Activated CD8-positive, alpha-beta memory T cell treated with anti-CD3 and anti-CD28 coated beads, Interleukin-2, amount 50 U/mL, for 4 hours (primary cell): Measurements from ENCODE around the gene PHETA2.
"Not testable (repeated sequence)": the region's sequence is repeated elsewhere in the genome, so short reads cannot be mapped to it uniquely, and the experiment has no call there.

Experiments
- DNase-seq: peaks from one replicate; pipeline ENCODE4 v3.0.0-alpha.2; 2020

Gene PHETA2

DNA sequence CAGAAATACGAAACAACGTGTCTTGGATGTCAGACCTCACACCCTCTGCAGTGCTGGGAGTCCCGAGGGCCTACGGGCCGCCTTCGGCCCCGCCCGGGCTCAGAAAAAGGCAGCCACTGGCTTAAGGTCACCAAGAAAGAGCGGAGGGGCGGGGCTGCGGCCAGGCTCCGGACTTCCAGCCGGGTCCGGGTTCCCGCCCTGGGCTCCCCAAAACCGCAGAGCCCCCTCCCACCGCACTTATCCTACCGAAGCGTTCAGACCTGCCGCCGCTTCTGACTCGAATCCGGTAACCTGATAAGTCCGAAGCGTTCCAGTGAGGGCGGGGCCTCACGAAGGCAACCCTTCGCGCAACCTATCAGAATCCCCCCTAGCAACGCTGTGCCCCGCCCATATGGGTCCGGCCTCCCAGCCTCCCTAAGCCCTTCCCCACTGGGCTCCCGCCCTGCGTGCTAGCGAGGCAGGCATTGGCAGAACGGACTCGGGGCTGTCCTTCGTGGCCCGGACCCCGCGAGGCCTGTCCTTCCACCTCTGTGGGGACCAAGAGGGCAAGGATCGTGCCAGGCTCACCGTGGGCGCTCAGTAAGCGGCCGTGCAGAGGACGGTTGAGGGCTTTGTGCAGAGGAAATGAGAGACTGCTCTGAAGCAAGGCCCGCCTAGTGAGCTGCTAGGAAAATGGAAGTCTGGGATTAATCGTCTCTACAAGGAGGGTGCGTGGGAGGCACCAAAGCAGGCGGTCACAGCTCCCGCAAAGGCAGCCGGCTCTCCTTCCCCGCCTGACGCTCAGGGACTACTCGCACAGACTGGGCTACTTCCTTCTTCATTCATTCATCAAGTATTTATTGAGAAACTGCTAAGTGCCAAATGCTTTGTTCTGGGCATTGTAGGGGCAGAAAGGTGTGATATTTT lies 3.3 kb upstream of the PHETA2 start, which contains the start of gene NAGA:
TSS of gene NAGA (minus strand) at position 296 of the 906 bp plus-strand sequence. CDS start 515 bp downstream, outside the sequence.
- DNase-seq, result peak; percentile 82

DNA sequence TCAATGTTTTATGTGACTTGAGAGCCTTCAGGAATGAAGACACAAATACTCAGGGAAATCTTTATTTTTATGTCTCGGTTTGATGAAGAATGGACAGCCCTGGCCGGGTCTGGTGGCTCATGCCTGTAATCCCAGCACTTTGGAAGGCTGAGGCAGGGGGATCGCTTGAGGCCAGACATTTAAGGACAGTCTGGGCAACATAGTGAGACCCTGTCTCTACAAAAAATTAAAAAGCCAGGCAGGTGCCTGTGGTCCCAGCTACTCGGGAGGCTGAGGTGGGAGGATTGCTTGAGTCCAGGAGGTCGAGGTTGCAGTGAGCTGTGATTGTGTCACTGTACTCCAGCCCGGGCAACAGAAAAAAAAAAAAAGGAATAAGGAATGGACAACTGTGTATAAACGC lies 2.5 kb upstream of the PHETA2 start:
- DNase-seq, result not testable (repeated sequence)

DNA sequence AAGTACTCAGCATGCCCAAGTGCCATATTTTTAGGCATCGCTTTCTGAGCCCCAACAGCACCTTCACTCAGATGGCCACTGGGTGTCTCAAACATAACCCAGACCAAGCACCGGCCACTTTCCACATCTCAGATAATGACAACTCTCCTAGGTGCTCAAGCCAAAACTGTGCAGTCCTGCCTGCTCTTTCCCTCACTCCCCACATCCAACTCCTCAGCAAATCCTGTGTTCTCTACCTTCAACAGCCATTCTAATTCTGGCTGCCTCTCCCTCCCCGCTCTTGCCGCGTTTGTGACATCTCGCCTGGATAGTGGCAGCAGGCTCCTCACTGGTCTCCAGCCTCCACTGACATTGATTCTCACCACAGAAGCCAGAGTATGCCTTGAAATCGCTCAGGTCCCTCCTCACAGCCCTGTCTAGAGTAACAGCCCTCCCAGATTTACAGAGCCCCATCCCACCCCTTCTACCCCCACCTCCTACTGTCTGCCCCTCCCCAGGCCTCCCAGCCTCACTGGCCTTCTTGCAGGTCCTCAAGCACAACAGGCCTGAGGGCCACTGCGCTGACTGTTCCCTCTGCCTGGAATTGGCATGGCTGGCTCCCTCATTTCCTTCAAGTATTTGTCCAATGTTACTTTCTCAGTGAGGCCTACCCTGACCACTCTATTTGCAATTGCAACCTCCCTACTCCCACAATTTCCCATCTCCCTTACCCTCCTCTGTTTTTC lies 1.3 kb upstream of the PHETA2 start:
- no peak for DNase-seq

DNA sequence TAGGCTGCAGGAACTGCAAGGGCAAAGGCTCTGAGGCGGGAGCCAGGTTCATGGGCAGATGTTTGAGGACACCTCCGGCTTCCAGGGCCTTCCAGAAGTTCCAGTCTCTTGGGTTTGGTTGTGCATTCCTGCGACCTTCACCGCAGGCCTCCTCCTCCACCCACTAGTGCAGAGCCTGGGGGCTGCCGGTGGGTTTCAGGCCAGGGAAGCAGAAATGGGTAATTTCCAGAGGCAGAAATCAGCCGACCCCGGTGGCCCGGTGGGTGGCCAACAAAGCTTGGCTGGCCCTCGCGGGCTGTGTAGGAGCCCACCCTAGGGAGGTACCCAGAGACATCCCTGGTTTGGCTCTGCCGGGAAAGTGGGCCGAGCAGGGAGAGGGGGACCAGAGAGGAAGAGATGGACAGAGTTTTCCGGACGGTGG lies 417 bp upstream of the PHETA2 start:
- DNase-seq, result no peak

DNA sequence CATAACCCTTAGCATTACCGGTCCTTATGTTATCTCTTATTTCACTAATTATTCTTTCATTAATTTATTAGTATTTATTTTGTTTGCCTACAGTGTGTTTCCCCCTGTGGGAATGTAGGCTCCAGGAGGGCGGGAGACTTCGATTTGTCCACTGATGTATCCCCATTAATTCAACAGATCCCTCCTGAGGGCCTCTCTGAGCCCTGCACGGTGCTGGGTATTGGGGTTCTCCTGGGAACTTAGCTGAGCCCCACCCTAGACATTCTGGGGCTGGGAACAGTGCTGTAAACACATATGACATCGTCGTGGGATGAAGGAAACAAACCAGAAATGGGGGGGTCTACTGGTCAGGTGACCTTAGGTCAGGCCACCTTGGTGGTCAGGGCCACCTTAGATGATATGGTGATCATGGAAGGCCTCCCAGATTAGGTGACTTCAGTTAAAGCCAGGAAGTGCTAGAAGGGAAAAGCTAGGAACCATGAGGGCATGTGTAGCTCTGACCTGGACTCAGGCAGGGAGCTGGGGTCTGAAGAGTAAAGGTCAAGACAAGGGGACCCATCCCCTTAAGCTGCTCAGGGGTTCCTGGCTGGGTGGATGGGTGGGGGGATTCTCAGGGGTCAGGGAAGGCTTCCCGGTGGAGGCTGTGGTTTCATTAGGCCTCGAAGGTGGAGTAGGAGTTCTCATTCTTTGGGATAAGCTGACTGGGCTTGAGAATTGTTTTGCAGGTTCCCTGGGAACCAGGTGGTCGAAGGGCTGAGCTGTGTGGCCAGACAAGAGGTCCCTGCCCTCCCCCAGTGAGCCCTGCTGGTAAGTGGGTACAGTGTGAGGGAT lies 1.0 kb downstream of the PHETA2 start:
- DNase-seq, result no peak

DNA sequence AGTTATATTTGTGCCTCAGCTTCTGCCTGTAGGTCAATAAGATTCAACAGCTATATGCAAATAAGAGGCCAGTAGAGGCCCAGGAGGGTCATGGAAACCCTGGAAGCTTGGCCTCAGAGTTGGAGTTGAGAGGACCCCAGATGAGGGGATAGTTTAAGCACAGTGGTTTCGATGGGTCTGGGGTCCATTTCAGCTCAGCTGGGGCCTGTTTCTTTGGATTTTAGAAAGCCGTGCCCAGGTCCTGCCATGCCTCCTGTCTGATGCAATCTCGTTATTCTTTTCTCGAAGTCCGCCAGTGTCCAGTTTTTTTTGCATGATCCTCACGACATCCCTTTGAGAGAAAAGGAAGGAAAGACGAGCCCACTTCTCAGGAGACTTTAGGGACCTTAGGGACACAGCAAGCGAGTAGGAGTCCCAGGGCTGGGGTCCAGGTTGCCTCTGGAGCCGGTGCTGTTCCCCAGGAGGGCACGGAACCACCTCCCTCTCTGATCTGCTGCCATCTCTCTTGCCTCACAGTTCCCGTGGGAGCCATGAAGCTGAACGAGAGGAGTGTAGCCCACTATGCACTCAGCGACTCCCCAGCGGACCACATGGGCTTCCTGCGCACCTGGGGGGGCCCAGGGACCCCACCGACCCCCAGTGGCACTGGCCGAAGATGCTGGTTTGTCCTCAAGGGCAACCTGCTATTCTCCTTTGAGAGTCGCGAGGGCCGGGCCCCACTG lies 2.9 kb downstream of the PHETA2 start:
- no peak for DNase-seq

DNA sequence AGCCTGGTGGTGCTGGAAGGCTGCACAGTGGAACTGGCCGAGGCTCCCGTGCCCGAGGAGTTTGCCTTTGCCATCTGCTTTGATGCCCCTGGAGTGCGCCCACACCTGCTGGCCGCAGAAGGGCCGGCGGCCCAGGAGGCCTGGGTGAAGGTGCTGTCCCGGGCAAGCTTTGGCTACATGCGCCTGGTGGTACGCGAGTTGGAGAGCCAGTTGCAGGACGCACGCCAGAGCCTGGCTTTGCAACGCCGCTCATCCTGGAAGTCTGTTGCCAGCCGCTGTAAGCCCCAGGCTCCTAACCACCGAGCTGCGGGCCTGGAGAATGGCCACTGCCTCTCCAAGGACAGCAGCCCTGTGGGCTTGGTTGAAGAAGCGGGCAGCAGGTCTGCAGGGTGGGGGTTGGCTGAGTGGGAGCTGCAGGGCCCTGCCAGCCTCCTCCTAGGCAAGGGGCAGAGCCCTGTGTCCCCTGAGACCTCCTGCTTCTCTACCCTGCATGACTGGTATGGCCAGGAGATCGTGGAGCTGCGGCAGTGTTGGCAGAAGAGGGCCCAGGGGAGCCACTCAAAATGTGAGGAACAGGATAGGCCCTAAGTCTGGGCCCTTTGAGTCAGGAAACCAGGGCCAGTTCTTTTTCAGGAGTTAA lies 3.6 kb downstream of the PHETA2 start:
- DNase-seq, result no peak

DNA sequence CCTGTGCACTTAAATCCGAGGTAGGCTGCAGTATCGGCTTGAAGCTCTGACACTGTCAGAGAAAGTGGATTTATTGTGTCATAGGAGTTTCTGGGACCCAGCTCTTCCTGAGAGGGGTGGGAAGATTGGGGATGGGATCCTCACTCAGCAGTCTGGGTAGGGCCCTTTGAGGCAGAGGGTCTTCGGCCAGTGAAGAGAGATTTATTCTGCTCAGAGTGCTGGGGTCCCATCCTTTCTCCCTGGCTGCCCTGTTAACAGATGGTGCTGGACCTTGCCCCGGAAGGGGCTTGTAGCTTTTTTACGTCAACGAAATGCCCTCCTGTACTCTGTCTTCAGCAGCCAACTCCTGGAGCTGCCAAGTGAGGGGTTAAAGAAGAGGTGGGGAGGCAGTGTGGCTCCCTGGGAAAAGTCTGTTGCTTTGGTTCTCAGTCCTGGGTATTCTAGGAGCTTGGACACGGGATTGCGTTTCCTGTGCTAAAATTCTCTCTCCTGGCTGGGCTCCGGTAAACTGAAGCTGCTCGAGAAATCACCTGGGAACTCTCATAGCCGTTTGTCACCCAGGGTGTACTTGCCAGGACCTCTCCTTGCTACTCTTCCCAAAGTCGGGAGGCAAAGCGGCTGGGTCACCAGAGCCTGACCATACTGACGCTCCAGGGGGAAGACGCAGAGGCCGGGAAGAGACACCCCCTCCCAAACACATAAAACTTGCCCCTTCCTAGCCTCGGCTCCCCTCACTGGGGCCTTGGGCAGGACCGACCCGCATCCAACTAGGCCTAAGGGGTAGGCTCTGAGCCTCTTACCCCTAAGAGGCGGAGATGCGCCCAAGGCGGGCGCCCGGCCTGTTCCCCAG lies 4.6 kb downstream of the PHETA2 start:
- DNase-seq, result peak; percentile 29

DNA sequence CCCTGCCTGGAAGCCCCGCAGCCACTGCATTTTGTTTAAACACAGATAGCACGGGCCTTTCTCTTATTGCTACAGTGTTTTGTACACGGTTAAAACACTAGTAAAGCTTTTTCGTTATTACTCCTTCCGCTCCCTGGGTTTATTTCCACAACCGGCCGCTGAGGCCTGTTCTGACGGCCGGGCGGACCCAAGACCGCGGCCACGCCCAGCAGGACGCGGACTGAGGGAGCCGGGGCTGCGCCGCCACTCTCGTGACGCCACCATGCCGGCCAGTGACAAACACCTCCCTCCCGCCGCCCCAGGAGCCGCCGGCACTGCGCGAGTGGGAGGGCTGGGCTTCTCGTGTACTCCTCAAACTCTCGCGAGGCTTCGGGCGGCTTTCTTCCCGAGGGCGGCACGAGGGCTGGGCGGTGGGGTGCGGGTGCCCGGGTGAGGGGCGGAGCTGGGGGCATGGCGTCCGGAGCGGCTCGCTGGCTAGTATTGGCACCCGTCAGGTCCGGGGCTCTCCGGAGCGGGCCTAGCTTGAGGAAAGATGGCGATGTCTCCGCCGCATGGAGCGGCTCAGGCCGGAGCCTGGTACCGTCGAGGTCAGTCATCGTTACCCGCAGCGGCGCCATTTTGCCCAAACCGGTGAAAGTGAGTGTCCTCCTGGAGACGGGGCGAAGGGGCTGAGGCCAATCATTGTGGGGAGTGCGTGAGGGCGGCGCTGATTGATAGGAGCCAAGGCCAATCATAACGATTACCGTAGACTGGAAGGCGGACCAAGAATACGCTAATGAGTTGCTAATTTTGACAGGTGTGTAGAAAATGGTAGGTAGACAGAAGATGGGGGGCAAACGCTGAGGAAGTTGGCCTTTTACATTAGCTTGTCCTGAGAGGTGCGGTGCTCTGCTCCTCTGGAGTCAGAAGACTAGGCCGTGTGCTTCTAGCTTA lies 5.5 kb downstream of the PHETA2 start, which contains the start of gene SMDT1:
TSS of gene SMDT1 (plus strand) at position 382 of the 933 bp plus-strand sequence. CDS start at position 451, 69 bp downstream.
- peak; percentile 98 for DNase-seq

DNA sequence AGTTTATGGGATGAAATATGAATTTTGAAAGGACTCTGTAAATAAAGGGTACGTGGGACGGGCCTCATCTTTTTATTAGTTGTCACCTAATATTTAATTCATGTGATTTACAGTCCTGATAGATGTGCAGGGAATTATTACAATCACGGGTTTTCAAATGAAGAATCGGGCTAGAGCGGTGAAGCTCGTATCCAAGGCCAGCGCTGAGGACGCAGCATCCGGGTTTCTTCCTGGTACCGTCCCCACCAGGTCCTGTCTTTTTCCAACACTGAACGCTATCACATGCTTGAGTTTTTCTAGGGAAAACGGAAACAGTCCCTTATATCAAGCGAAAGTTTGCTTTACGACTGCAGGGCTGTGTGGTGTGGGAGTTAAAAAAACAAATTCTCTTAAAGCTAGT lies 6.2 kb downstream of the PHETA2 start:
- DNase-seq, result no peak

DNA sequence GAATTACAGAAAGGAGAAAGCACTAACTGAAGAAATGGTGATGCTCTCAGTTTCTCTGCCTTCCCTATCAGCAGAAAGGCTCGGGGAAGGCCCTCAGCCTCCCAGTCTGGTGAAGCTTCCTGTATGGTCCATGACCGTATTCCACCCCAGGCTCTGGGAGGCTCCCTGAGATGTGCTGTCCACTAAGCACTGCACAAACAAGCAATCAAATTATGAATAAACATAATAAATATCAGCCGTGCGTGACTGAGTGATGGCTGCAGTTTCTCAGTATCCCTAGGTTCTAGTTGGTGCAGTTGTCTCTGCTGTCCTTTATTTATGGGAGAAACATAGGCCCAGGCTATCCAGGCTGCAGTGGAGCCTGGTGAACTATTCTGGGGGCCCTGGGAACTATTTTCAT lies 9.1 kb downstream of the PHETA2 start:
- DNase-seq, result no peak

DNA sequence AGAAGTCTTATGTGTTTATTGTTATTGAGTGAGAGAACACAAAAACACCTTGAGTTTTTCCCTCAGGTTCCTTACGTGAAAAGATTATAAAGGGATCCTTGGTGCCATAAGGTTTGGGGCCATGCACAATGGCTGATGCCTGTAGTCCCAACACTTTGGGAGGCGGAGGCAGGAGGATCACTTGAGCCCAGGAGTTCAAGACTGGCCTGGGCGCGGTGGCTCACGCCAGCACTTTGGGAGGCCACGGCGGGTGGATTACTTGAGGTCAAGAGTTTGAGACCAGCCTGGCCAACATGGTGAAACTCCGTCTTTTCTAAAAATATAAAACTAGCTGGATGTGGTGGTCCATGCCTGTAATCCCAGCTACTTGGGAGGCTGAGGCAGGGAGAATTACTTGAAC lies 10.8 kb downstream of the PHETA2 start:
- DNase-seq, result no peak

DNA sequence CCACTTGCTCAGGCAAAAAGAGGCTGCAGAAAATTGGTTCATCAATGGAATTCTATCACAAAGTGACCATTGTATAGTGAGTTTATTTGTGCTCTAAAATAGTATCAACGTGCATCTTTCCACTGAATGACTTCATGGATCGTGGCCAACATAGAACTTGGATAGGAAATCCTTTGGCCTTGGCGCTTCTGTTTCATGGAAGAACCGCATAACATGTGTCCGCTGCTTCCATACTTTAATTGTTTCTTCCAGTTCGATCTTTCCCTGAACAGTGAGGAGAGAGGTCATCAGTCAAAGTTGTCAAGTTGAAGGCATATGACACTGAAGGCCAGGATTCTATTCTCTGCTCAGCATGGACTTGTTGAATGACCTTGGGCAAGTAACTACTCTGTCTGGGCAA lies 12.0 kb downstream of the PHETA2 start:
- no peak for DNase-seq

DNA sequence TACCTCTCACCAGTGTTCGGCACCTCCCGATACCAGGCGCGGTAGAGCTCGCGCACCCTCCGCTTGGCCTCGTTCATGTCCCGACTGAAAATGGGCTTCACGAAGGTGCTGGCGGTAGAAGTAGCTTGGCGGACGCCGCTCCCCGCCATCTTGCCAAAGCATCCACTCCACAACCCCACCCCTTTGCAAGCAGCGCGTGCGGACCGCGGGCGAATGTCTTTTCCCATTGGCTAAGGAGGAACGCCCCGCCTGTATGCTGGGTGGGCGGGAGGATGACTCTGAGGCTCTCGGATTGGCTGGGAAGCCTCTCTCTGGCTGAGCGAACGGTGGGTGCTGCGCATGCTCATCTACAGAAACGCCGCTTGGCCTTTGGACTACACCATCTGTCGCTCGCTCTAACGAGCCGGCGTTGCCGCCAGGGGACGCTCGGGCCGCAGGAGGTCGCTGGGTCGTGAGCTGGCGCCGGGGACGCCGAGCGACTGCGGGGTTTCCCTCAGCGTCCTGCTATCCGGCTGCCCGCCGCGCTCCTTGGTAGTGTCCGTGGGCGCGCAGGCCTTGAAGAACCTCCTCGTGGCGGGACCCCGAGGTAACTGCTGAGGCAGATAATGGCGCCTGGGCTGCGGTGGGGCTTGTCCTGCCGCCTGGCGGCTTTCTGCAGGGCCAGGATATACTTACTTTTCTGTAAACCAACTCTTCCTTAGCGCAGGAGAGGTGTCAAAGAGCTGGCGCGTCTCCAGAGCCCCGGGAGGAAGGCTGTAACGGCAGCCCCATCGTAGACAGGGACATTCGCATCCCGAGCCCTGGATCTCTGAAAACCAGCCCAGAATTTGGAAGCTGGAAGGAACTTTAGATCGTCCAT lies 16.8 kb downstream of the PHETA2 start, which contains the start of gene NDUFA6:
TSS of gene NDUFA6 (minus strand) at position 177 of the 859 bp plus-strand sequence. CDS start at position 149, 28 bp downstream.
- DNase-seq, result peak; percentile 97

DNA sequence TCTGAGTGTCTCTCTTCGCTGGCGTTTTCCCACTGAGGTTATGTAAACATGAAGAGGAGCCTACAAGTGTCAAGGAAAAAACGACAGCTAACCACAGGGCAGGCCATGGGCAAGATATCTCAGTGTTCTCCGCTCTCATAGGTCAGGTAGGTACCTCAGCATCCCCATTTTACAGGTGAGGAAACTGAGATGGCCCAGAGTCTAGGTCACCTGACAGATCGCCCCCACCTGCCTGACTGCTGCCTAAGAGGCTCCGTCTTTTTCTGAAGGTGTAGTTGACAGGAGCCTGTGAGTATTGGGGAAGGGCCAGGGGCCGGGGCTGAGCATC lies 17.4 kb downstream of the PHETA2 start:
- DNase-seq, result no peak

DNA sequence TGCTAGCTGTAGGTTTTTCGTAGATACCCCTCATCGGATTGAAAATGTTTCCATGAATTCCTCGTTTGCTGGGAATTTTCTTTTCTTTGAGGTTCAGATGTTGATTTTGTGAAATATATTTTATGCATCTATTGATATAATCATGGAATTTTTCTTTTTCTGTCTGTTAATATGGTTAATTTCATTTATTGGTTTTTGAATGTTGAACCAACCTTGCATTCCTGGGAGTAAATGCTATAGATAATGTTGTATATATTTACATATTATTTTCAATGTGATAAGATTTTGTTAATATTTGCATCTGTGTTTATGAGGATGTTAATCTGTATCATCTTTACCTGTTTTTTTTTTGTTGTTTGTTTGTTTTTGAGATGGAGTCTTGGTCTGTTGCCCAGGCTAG lies 27.2 kb downstream of the PHETA2 start:
- no peak for DNase-seq

DNA sequence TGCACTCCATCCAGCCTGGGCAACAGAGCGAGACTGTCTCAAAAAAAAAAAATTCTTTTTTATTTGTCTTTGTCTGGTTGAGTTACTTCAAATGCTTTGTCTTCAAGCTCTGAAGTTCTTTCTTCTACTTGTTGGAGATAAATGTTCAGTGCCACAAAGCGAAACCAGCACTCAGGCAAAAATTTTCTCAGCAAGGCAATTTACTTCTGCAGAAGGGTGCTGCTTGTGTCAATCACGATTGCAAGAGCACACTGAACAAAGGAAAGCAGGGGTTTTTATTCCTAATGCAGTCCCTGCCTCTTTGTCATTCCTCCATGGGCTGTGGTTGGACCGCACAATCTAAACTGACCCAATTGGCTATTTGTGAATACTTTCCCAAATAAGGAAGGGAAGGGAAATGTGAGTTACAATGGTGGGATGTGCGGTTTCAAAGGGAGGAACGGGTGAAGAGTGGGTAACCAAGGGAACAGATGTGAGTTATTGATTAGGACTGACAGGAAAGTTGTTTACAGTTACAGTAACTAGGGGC lies 30.3 kb downstream of the PHETA2 start:
- not testable (repeated sequence) for DNase-seq

DNA sequence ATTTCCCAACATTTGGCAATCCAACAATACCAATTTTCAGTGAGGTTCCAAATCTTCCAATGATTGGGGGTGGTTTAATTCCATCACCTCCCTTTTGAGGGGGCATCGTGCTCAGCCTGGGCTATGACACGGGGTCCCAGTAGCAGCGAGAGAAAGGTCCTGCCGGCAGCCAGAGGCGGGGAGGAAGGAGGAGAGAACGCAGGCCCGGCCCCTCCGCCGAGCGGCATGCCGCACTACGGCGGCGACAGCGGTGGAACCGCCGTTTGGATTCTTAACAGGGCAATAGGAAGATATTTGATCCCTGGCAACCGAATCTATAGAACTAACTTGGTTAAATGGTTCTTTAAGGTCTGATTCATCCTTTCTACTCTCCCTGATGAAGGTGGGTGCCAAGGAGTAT lies 34.8 kb downstream of the PHETA2 start:
- no peak for DNase-seq
